GM18861 (cell line): ENCODE measurements around the gene COL8A1.

Source experiments
- ATAC-seq: cut with Tn5 transposase; IDR thresholded peaks from one replicate; pipeline ENCODE4 v1.9.1; 2021; ENCODE audit not compliant: unreplicated experiment

Gene COL8A1

GRCh38 chr3:99637368-99638111, 854 bp upstream of the COL8A1 start:
- no peak for ATAC-seq

GRCh38 chr3:99639579-99639978, 1.2 kb downstream of the COL8A1 start:
- ATAC-seq: no peak

GRCh38 chr3:99640214-99640851, 1.9 kb downstream of the COL8A1 start:
- ATAC-seq: no peak

- ATAC-seq: no peak
Measured at GRCh38 chr3:99641480-99641879, 3.1 kb downstream of the COL8A1 start.

- ATAC-seq: no peak
Measured at GRCh38 chr3:99641982-99642381, 3.6 kb downstream of the COL8A1 start.

- ATAC-seq: no peak
Measured at GRCh38 chr3:99644017-99644416, 5.6 kb downstream of the COL8A1 start.

GRCh38 chr3:99644746-99645145, 6.4 kb downstream of the COL8A1 start:
- no peak for ATAC-seq

GRCh38 chr3:99645277-99646106, 7.1 kb downstream of the COL8A1 start:
- no peak for ATAC-seq

GRCh38 chr3:99646107-99646435, 7.7 kb downstream of the COL8A1 start:
- no peak for ATAC-seq

- ATAC-seq: no peak
Measured at GRCh38 chr3:99647081-99647480, 8.7 kb downstream of the COL8A1 start.

GRCh38 chr3:99648101-99648500, 9.7 kb downstream of the COL8A1 start:
- ATAC-seq: no peak

- ATAC-seq: no peak
Measured at GRCh38 chr3:99648516-99648915, 10.1 kb downstream of the COL8A1 start.

GRCh38 chr3:99651531-99651930, 13.1 kb downstream of the COL8A1 start:
- ATAC-seq: no peak

- no peak for ATAC-seq
Measured at GRCh38 chr3:99656624-99657023, 18.2 kb downstream of the COL8A1 start.

GRCh38 chr3:99658274-99658673, 19.9 kb downstream of the COL8A1 start:
- no peak for ATAC-seq

- no peak for ATAC-seq
Measured at GRCh38 chr3:99659032-99659431, 20.6 kb downstream of the COL8A1 start.

GRCh38 chr3:99659951-99660350, 21.6 kb downstream of the COL8A1 start:
- no peak for ATAC-seq

GRCh38 chr3:99662838-99663570, 24.6 kb downstream of the COL8A1 start:
- no peak for ATAC-seq

- ATAC-seq: no peak
Measured at GRCh38 chr3:99663977-99664376, 25.6 kb downstream of the COL8A1 start.

- ATAC-seq: no peak
Measured at GRCh38 chr3:99665017-99665416, 26.6 kb downstream of the COL8A1 start.

GRCh38 chr3:99666201-99666600, 27.8 kb downstream of the COL8A1 start:
- ATAC-seq: no peak
